PC-3 (cell line): ENCODE measurements around the gene WDR48. TPM values are rescaled to one million over a fixed set of nuclear protein-coding genes. Genes with fewer than 3 reads are reported as not detected.

Source experiments
- ATAC-seq: fragments of 200-7000 bp; cut with Tn5 transposase; 2 replicates; pipeline ENCODE4 v1.9.1; 2020; ENCODE audit warnings: mild to moderate bottlenecking, moderate library complexity
- BruUV-seq: library from RNA; stranded (reverse); fragments of 400-500 nt; replicated peaks from 2 replicates; lab custom pipeline; 2021; lab: Mats Ljungman, UMichigan
- CTCF ChIA-PET: fragments of 300-600 bp; sonication (Branson Sonifier 250); formaldehyde crosslinking; loops from one replicate; lab custom pipeline; 2022; ENCODE audit warnings: antibody characterized with exemption; lab: Charles Lee
- POLR2A ChIA-PET: fragments of 300-600 bp; sonication (Branson Sonifier 250); formaldehyde crosslinking; loops from one replicate; lab custom pipeline; 2022; ENCODE audit warnings: antibody characterized with exemption; ENCODE audit not compliant: unreplicated experiment; lab: Charles Lee
- DNase-seq: peaks from one replicate; pipeline ENCODE4 v3.0.0-alpha.2; 2015
- H2AFZ ChIP-seq: fragments of 300-600 bp; sonication (generic); 2 replicates; pipeline ENCODE4 v1.6.0; 2016; ENCODE audit warnings: antibody characterized with exemption, low read length
- H3F3A ChIP-seq: fragments of 300-600 bp; sonication (generic); one replicate; pipeline ENCODE4 v1.6.0; 2017; ENCODE audit warnings: antibody characterized with exemption, low read length, control low read depth, mild to moderate bottlenecking; ENCODE audit not compliant: unreplicated experiment
- H3K27ac ChIP-seq: fragments of 300-600 bp; sonication (generic); 2 replicates; pipeline ENCODE4 v1.5.1; 2016; ENCODE audit warnings: mild to moderate bottlenecking, low read length
- H3K27me3 ChIP-seq: fragments of 300-600 bp; sonication (generic); 2 replicates; pipeline ENCODE4 v1.6.1; 2016; ENCODE audit warnings: low read length, mixed read lengths
- H3K36me3 ChIP-seq: fragments of 300-600 bp; sonication (generic); 2 replicates; pipeline ENCODE4 v1.6.1; 2016; ENCODE audit warnings: low read depth, mixed run types, low read length, mixed read lengths
- H3K4me1 ChIP-seq: fragments of 300-600 bp; sonication (generic); 2 replicates; pipeline ENCODE4 v1.5.1; 2016; ENCODE audit warnings: low read length; ENCODE audit not compliant: insufficient read depth
- H3K4me2 ChIP-seq: fragments of 300-600 bp; sonication (generic); 2 replicates; pipeline ENCODE4 v1.6.0; 2016; ENCODE audit warnings: low read length
- H3K4me3 ChIP-seq: fragments of 300-600 bp; sonication (generic); 2 replicates; pipeline ENCODE4 v1.5.1; 2016; ENCODE audit warnings: mild to moderate bottlenecking, low read length, mixed read lengths
- H3K79me2 ChIP-seq: fragments of 300-600 bp; sonication (generic); 2 replicates; pipeline ENCODE4 v1.6.1; 2017; ENCODE audit warnings: low read length, mixed read lengths
- H3K9ac ChIP-seq: fragments of 300-600 bp; sonication (generic); 2 replicates; pipeline ENCODE4 v1.6.0; 2016; ENCODE audit warnings: mild to moderate bottlenecking, low read length
- H3K9me2 ChIP-seq: fragments of 300-600 bp; sonication (generic); replicated peaks from 2 replicates; pipeline ENCODE4 v1.6.1; 2016; ENCODE audit warnings: mixed run types, low read length, mixed read lengths
- H3K9me3 ChIP-seq: fragments of 300-600 bp; sonication (generic); 2 replicates; pipeline ENCODE4 v1.6.1; 2016; ENCODE audit warnings: low read length, mixed read lengths
- H4K20me1 ChIP-seq: fragments of 300-600 bp; sonication (generic); 2 replicates; pipeline ENCODE4 v1.6.1; 2016; ENCODE audit warnings: low read length, mixed read lengths
- EZH2 ChIP-seq: fragments of 300-600 bp; sonication (generic); IDR thresholded peaks from one replicate; pipeline ENCODE4 v1.6.1; 2017; ENCODE audit warnings: antibody characterized with exemption, mild to moderate bottlenecking, low read length; ENCODE audit not compliant: unreplicated experiment
- EZH2phosphoT487 ChIP-seq: fragments of 300-600 bp; sonication (generic); IDR thresholded peaks from 2 replicates; pipeline ENCODE4 v1.6.1; 2018; ENCODE audit warnings: mild to moderate bottlenecking, antibody characterized with exemption, low read length, borderline replicate concordance
- intact Hi-C: fragments of 100-400 bp; cut with micrococcal nuclease; formaldehyde crosslinking; loops from 2 replicates; pipeline ENCODE4 v1.9.0; 2023
- total RNA-seq: library from RNA; depleted of rRNA; stranded (reverse); fragments of >200 nt; gene quantifications from 2 replicates; pipeline ENCODE4 v1.2.3, GENCODE V29; 2014
- TF ChIP-seq, protein P1 (sequence below): fragments of 300-600 bp; sonication (generic); conservative IDR thresholded peaks from 2 replicates; pipeline ENCODE4 v1.5.1; 2017; ENCODE audit warnings: antibody characterized with exemption, low read depth, mild to moderate bottlenecking, low read length

WDR48 gene
- total RNA-seq, 1 experiment from 2014 or later, result 21.0 TPM

DNA sequence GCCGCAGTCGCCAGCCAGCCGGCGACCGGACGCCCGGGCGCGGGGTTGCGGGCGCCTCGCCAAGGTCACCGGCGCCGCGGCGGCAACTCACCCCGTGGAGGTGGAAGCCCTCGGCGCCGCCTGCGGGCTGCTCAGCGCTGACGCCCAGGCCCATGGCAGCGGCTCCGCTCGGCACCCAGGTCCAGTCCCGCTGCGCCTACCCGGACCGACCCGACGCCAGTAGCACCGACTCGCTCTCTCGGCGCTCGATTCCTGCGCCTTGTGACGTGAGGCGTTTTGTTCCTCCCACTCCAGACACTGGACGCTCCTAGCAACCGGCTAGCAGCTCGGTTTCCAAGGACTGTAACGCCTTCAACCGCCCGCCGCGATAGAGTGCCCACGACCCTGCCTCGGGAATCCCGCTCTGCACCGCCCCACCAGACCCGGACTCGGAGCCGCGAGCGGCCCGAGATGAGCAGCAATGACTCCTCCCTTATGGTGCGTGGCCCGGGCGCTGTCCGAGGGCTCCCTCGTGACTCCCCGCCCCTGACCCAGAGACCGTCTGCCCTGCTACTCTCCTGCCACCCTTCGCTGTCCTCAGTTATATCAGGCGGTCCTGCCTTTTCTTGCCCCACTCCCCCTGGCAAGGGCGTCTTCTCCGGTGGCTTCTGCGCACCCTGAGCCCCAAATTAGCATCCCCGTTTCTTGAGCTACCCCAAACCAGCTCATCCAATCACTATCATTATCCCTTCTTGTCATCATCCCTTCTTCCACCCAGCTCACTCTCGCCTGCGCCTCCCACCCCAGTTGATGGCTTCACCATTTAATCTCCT, 55.8 kb downstream of the WDR48 start, which contains the start of the genes GORASP1 and TTC21A:
Gene GORASP1 (minus strand): TSS at position 240 of the 812 bp plus-strand sequence. CDS start 86 bp downstream, at position 154.
Gene TTC21A (plus strand): TSS at position 293 of the 812 bp plus-strand sequence. CDS start 158 bp downstream, at position 451.
- ATAC-seq (peak; percentile 86), DNase-seq (peak; percentile 86)
- H3K9ac ChIP-seq, result peak within 1 kb of the TSS; percentile 70
- H3K79me2 ChIP-seq, result peaks cover 42% of the 10 kb centered on the region
- H3K27ac ChIP-seq, result no peak within 1 kb of the TSS
- no peaks in the 10 kb centered on the region for H3K36me3 ChIP-seq
- peak within 1 kb of the TSS; percentile 99 for H3K4me2 ChIP-seq
- intact Hi-C loops, result loop anchor here (1.0 to 2.0 kb wide), 2 partner anchors 19 to 73 kb away; no protein-coding TSS in a partner anchor
- no peaks in the 10 kb centered on the region for H3F3A ChIP-seq
- H3K27me3 ChIP-seq, result no peaks in the 10 kb centered on the region
- TF ChIP-seq, protein P1, sequence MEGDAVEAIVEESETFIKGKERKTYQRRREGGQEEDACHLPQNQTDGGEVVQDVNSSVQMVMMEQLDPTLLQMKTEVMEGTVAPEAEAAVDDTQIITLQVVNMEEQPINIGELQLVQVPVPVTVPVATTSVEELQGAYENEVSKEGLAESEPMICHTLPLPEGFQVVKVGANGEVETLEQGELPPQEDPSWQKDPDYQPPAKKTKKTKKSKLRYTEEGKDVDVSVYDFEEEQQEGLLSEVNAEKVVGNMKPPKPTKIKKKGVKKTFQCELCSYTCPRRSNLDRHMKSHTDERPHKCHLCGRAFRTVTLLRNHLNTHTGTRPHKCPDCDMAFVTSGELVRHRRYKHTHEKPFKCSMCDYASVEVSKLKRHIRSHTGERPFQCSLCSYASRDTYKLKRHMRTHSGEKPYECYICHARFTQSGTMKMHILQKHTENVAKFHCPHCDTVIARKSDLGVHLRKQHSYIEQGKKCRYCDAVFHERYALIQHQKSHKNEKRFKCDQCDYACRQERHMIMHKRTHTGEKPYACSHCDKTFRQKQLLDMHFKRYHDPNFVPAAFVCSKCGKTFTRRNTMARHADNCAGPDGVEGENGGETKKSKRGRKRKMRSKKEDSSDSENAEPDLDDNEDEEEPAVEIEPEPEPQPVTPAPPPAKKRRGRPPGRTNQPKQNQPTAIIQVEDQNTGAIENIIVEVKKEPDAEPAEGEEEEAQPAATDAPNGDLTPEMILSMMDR, result no peak
- TF ChIP-seq EZH2, result no peak
- H3K4me3 ChIP-seq, result peak within 1 kb of the TSS; percentile 94
- no peaks in the 10 kb centered on the region for H3K9me2 ChIP-seq
- ChIA-PET POLR2A (interaction anchor here (0.5 to 0.6 kb wide), 2 partner anchors 12 to 102 kb away, joined by 3 to 4 read pairs; no protein-coding TSS in a partner anchor), CTCF (interaction anchor here (1.1 to 1.5 kb wide), 2 partner anchors 181 to 184 kb away, joined by 5 read pairs; no protein-coding TSS in a partner anchor)
- TSS peak; percentile 36 for BruUV-seq
- H3K9me3 ChIP-seq, result no peaks in the 10 kb centered on the region
- H3K4me1 ChIP-seq, result peaks cover 24% of the 10 kb centered on the region
- peak within 1 kb of the TSS; percentile 97 for H2AFZ ChIP-seq
- peaks cover 15% of the 10 kb centered on the region; the same call in 1 of the 2 replicates for H4K20me1 ChIP-seq

DNA sequence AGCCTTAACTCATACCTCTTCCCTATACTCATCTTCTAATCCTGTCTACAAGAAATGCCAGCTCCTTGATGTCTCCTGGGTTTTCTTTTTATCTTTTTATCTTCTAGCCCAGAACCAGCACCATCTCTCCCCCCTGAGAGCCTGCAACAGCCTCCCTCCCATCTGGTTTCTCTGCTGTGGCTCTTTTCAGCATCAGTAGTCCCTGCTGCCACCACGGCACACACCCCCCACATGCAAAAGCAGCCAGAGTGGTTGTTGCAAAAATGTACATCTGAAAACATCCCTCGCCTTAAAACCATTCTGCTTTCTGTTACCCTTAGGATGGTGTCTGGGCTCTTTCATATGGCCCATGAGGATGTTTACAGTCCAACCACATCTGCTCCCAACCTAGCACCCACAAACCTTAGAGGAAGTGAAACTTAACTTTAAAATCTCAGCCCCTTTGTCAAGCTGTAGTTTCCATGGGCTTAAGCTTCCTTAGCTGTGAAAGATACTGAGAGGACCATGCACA, 56.4 kb downstream of the WDR48 start:
- Histone ChIP-seq H3K27ac (no peak overlapping the region), H4K20me1 (peaks cover 15% of the 10 kb centered on the region; the same call in 1 of the 2 replicates), H3K79me2 (peaks cover 38% of the 10 kb centered on the region), H3K4me2 (peak overlapping the region; percentile 99), H3K27me3 (no peaks in the 10 kb centered on the region), H3K4me3 (peak overlapping the region; percentile 94), H3K9me3 (no peaks in the 10 kb centered on the region), H3K4me1 (peaks cover 24% of the 10 kb centered on the region), H2AFZ (peak overlapping the region; percentile 97), H3K9me2 (no peaks in the 10 kb centered on the region), H3F3A (no peaks in the 10 kb centered on the region), H3K9ac (peak overlapping the region; percentile 70; the same call in 1 of the 2 replicates), H3K36me3 (no peaks in the 10 kb centered on the region)
- TF ChIP-seq, protein P1, result no peak
- TF ChIP-seq EZH2phosphoT487, result no peak
- TF ChIP-seq EZH2, result no peak
- POLR2A ChIA-PET, result interaction anchor here (0.5 to 0.6 kb wide), 2 partner anchors 13 to 102 kb away, joined by 3 to 4 read pairs; no protein-coding TSS in a partner anchor
- ATAC-seq, result no peak
- no peak for DNase-seq
- no TSS peak for BruUV-seq
- CTCF ChIA-PET, result interaction anchor here (1.1 to 1.5 kb wide), 2 partner anchors 180 to 183 kb away, joined by 5 read pairs; no protein-coding TSS in a partner anchor
- intact Hi-C loops, result no loop called here
